ENCODE measurements around the gene GRB14. TPM values are rescaled to one million over a fixed set of nuclear protein-coding genes. Genes with fewer than 3 reads are reported as not detected.
"Not testable (repeated sequence)": the region's sequence is repeated elsewhere in the genome, so short reads cannot be mapped to it uniquely, and the experiment has no call there.

The GRB14 gene
- total RNA-seq, 4 donors from 2014 or later, result 3.3 to 4.4 TPM; not detected in 2

DNA sequence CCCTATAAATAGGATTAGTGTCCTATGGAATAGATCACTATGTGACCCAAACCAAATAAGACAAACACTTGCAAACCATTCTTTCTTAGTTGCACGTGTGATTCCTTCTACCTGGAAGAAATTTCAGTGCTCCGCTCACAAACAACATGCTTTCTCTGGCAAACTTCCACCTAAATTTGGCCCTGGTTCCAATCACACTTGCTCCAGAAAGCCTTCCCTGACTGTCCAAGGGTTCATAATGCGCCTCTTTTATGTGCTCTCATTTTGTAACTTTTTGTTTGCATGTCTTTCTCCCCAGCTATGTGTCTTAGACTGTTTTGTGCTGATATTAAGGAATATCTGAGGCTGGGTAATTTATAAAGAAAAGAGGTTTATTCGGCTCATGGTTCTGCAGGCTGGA, 69.8 kb downstream of the GRB14 start:
- TF ChIP-seq POLR2A (IDR thresholded peaks at IDR 0.05), result no peak
- TF ChIP-seq, protein P1, sequence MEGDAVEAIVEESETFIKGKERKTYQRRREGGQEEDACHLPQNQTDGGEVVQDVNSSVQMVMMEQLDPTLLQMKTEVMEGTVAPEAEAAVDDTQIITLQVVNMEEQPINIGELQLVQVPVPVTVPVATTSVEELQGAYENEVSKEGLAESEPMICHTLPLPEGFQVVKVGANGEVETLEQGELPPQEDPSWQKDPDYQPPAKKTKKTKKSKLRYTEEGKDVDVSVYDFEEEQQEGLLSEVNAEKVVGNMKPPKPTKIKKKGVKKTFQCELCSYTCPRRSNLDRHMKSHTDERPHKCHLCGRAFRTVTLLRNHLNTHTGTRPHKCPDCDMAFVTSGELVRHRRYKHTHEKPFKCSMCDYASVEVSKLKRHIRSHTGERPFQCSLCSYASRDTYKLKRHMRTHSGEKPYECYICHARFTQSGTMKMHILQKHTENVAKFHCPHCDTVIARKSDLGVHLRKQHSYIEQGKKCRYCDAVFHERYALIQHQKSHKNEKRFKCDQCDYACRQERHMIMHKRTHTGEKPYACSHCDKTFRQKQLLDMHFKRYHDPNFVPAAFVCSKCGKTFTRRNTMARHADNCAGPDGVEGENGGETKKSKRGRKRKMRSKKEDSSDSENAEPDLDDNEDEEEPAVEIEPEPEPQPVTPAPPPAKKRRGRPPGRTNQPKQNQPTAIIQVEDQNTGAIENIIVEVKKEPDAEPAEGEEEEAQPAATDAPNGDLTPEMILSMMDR (IDR thresholded peaks at IDR 0.05), result no peak
- no peak overlapping the region for H3K4me3 ChIP-seq
- no peaks in the 10 kb centered on the region for H3K36me3 ChIP-seq
- H3K27ac ChIP-seq, result no peak overlapping the region
- no peaks in the 10 kb centered on the region for H3K4me1 ChIP-seq
- no peak for DNase-seq
- no peaks in the 10 kb centered on the region for H3K27me3 ChIP-seq
- no peaks in the 10 kb centered on the region for H3K9me3 ChIP-seq
- intact Hi-C loops (cut with DNase I; ENCODE audit: low total_unique reads), result no loop called here

DNA sequence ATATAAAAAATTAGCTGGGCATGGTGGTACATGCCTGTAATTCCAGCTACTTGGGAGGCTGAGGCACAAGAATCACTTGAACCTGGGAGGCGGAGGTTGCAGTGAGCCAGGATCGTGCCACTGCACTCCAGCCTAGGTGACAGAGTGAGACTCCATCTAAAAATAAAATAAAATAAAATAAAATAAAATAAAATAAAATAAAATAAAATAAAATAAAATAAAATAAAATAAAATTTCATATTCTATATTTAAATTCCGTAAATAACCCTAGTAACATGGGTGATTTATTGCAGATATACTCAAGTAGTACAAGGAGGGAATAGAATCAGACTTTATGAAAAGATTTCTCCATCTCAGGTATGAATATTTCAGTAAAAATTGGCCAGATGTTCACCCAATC, 71.6 kb downstream of the GRB14 start:
- H3K27me3 ChIP-seq; H3K36me3 ChIP-seq; DNase-seq; H3K27ac ChIP-seq; H3K4me3 ChIP-seq; H3K9me3 ChIP-seq; intact Hi-C loops (cut with DNase I; ENCODE audit: low total_unique reads); H3K4me1 ChIP-seq: not testable (repeated sequence)

DNA sequence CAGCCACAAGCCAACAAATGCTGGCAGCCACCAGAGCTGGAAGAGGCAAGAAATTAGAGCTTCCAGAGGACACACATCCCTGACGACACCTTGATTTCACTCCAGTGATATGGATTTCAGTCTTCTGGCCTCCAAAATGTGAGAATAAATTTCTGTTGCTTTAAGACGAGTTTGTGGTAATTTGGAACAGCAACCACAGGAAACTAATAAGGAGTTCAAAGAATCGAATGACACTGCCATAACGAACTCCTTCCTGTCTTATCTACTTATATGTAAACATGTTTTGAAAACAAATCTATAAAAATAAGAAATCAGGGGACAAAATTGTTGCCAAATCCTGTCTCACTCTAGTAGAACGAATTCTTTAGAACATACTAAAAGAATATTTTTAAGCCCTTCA, 75.8 kb downstream of the GRB14 start:
- H3K27me3 ChIP-seq, result no peaks in the 10 kb centered on the region
- H3K9me3 ChIP-seq, result no peaks in the 10 kb centered on the region
- TF ChIP-seq, protein P1 (IDR thresholded peaks at IDR 0.05), result no peak
- TF ChIP-seq POLR2A (IDR thresholded peaks at IDR 0.05), result no peak
- no peaks in the 10 kb centered on the region for H3K36me3 ChIP-seq
- no peak overlapping the region for H3K27ac ChIP-seq
- no peak overlapping the region for H3K4me3 ChIP-seq
- intact Hi-C loops (cut with DNase I; ENCODE audit: low total_unique reads), result no loop called here
- H3K4me1 ChIP-seq, result no peaks in the 10 kb centered on the region
- DNase-seq, result no peak

DNA sequence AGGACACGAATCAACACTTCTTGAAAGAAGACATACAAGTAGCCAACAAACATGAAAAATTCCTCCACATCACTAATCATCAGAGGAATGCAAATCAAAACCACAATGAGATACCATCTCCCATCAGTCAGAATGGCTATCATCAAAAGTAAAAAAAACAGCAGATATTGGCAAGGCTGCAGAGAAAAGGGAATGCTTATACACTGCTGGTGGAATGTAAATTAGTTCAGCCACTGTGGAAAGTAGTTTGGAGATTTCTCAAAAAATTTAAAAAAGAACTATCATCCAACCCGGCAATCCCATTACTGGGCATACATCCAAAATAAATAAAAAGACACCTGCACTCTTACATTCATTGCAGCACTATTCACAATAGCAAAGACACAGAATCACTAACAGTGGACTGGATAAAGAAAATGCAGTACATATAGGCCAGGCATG, 78.7 kb downstream of the GRB14 start:
- no peak for DNase-seq
- no peaks in the 10 kb centered on the region for H3K27me3 ChIP-seq
- TF ChIP-seq POLR2A (IDR thresholded peaks at IDR 0.05), result no peak
- TF ChIP-seq, protein P1 (IDR thresholded peaks at IDR 0.05), result no peak

DNA sequence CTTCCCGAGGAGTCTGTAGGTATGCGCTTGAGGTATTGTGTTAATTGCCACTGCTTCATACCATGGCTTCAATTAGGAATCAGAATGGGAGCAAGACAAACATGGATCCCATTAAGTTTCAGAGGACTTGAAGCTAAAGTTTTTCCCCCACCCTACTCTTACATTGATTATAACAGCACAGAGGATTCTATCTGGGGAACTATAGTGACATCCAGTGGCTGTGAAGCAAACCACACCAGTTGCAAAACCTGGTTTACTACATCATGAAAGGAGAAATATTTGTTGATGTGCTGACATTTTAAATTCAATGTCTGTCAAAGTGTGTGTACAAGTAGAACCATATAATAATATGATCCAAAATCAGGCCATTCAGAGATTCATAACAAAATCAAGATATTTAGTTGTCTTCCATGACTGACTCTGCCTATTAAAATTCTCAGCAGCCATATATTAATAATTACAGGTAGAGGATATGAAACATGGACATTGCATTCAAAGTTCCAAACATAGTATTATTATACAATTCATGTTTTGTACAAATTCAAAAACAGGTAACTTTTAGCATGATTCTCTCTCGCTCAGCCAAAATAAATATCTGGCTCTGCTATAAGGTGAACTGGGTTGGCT, 82.9 kb downstream of the GRB14 start:
- Histone ChIP-seq H3K36me3 (no peaks in the 10 kb centered on the region), H3K4me3 (no peak overlapping the region), H3K27ac (no peak overlapping the region), H3K27me3 (no peaks in the 10 kb centered on the region), H3K9me3 (no peaks in the 10 kb centered on the region), H3K4me1 (no peaks in the 10 kb centered on the region)
- intact Hi-C loops (cut with DNase I; ENCODE audit: low total_unique reads), result no loop called here
- no peak for TF ChIP-seq POLR2A (IDR thresholded peaks at IDR 0.05)
- TF ChIP-seq, protein P1 (IDR thresholded peaks at IDR 0.05), result no peak
- DNase-seq, result no peak

More for the DNA sequence above, 78.7 kb downstream of the GRB14 start:
- Histone ChIP-seq H3K27ac (no peak overlapping the region), H3K36me3 (no peaks in the 10 kb centered on the region), H3K4me3 (no peak overlapping the region), H3K4me1 (no peaks in the 10 kb centered on the region), H3K9me3 (no peaks in the 10 kb centered on the region)
- intact Hi-C loops (cut with DNase I; ENCODE audit: low total_unique reads), result no loop called here

Data from uterus (tissue), 4 donors.